ENCODE measurements around the gene PHACTR2.
"Not testable (repeated sequence)": the region's sequence is repeated elsewhere in the genome, so short reads cannot be mapped to it uniquely, and the experiment has no call there.

DNA sequence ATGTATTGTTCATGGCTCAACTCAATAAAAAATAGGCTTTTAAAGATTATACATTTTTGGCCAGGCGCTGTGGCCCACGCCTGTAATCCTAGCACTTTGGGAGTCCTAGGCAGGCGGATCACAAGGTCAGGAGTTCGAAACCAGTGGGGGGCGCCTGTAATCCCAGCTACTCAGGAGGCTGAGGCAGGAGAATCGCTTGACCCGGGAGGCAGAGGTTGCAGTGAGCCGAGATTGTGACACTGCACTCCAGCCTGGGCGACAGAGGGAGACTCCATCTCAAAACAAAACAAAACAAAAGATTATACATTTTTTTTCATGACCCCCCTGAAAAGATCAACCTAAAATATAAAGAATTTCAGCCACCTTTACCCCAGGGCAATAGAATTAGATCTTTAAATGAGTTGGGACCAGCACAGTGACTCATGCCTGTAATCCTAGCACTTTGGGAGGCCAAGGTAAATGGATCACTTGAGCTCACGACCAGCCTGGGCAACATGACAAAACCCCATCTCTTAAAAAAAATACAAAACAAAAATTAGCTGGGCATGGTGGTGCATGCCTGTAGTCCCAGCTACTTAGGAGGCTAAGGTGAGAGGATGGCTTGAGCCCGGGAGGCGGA lies 60.4 kb downstream of the PHACTR2 start:
- TF ChIP-seq, protein P1, sequence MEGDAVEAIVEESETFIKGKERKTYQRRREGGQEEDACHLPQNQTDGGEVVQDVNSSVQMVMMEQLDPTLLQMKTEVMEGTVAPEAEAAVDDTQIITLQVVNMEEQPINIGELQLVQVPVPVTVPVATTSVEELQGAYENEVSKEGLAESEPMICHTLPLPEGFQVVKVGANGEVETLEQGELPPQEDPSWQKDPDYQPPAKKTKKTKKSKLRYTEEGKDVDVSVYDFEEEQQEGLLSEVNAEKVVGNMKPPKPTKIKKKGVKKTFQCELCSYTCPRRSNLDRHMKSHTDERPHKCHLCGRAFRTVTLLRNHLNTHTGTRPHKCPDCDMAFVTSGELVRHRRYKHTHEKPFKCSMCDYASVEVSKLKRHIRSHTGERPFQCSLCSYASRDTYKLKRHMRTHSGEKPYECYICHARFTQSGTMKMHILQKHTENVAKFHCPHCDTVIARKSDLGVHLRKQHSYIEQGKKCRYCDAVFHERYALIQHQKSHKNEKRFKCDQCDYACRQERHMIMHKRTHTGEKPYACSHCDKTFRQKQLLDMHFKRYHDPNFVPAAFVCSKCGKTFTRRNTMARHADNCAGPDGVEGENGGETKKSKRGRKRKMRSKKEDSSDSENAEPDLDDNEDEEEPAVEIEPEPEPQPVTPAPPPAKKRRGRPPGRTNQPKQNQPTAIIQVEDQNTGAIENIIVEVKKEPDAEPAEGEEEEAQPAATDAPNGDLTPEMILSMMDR (IDR thresholded peaks at IDR 0.05; ENCODE audit: borderline replicate concordance, extremely low read depth, low read length, poor library complexity, severe bottlenecking) = not testable (repeated sequence)
- not testable (repeated sequence) for TF ChIP-seq EZH2 (IDR thresholded peaks at IDR 0.05; ENCODE audit: borderline replicate concordance, low read depth, low read length, severe bottlenecking)
